CD4-positive, alpha-beta T cell treated with Interleukin-4 for 1 hour (primary cell): ENCODE data around the gene SERTAD2.

Experiments used
- DNase-seq, 2 donors: peaks; one replicate each; pipeline ENCODE4 v3.0.0-alpha.2; 2020 to 2022

Gene SERTAD2

GRCh38 chr2:64607381-64608304 is 46.1 kb downstream of the SERTAD2 start:
- no peak for DNase-seq

- DNase-seq = peak; percentile 93 to 95
Observed at GRCh38 chr2:64606479-64607363, 47.0 kb downstream of the SERTAD2 start.

DNA sequence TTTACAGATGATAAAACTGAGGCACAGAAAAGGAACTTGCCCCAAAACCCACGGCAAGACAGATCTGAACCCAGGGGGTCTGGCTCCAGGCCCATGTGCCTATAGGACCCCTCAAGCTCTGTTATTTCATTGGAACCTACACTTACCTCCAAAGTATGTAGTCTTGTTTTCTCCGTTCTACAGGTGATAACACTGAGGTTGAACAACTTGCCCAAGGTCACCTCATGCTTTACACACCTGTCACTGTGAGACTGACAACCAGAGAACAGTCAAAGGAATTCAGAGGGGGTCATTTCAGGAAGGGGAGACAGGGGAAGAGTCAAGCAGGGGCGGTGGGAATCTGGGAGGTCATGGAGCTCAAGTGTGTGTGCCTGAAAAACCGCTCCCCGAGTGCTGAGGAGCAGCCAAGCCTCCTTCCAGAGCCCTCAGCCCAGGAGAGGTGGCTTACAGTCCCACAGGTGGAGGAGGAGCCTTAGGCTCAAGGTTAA is 47.7 kb downstream of the SERTAD2 start:
- DNase-seq = no peak

- no peak for DNase-seq
Observed at GRCh38 chr2:64605026-64605471, 48.7 kb downstream of the SERTAD2 start.

GRCh38 chr2:64604155-64604554 is 49.6 kb downstream of the SERTAD2 start:
- no peak for DNase-seq

GRCh38 chr2:64602436-64602835 is 51.3 kb downstream of the SERTAD2 start:
- DNase-seq = no peak

GRCh38 chr2:64601785-64602391 is 51.8 kb downstream of the SERTAD2 start:
- DNase-seq = no peak

GRCh38 chr2:64601034-64601754 is 52.5 kb downstream of the SERTAD2 start:
- DNase-seq = no peak

DNA sequence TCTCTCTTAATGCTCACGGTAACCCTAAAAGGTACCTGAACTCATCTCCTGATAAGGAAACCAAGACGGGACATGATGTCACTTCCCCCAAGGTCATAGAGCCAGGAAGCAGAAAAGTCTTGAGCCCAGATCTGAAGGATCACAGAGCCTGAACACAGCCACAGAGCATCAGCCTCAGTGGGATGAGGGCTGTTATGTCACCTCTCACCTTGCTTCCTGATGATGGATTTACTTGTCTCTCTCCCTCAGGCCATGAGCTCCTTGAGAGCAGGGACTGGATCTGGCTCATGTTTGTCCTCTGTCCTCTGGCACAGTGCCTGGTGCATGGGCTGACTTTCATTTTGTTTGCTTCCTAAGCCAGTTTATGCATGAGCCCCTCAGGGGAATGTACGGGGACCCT is 54.2 kb downstream of the SERTAD2 start:
- no peak for DNase-seq

DNA sequence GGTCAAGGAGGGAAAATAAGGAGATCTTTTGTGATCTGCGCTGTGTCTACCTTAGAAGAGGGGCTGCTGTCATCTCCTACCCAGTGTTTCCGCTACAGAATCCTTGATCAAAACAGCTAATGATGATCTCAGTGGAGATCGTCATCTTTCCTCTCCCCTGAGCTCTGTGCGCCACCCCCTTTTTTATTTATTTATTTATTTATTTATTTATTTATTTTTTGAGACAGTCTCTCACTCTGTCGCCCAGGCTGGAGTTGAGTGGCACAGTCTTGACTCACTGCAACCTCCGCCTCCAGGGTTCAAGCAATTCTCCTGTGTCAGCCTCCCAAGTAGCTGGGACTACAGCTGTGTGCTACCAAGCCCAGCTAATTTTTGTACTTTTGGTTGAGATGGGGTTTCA is 55.5 kb downstream of the SERTAD2 start:
- no peak for DNase-seq

GRCh38 chr2:64595397-64596176 is 58.1 kb downstream of the SERTAD2 start:
- DNase-seq = no peak

GRCh38 chr2:64594226-64594989 is 59.3 kb downstream of the SERTAD2 start:
- DNase-seq = no peak

DNA sequence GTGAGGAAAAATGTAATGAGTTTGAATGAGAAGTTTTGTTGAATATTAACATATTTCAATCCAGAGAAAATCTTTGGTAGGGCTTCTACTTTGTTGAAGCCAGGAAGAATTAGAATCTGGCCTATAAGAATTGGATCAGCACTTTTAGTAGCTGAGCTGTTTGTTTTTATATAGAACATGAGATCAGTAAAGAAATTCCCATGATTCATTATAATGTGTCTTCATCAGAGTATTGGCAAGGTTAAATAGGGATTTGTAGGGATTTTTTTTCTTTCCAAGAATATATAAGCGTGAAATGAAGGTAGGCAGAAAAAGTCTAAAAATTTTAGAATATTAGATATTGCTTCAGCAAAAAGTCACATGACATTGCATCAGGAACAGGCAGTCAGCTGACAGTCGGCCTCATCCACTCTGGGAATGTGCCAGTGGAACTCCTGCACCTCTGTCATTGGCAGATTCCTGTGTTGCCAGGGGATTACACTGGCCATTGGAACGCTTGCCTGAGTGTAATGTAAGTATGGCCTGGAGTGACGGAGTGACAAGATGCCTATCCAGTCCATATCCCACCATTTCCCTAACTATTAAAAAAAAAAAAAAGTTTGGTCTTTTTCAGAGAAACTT is 60.6 kb downstream of the SERTAD2 start:
- DNase-seq = no peak

GRCh38 chr2:64591188-64591587 is 62.5 kb downstream of the SERTAD2 start:
- no peak for DNase-seq

- no peak for DNase-seq
Observed at GRCh38 chr2:64587561-64587960, 66.2 kb downstream of the SERTAD2 start.

GRCh38 chr2:64586883-64587481 is 66.7 kb downstream of the SERTAD2 start:
- DNase-seq = peak in 1 of 2 donors; percentile 59

GRCh38 chr2:64586054-64586453 is 67.7 kb downstream of the SERTAD2 start:
- DNase-seq = no peak

GRCh38 chr2:64582774-64583340 is 70.9 kb downstream of the SERTAD2 start:
- DNase-seq = no peak

GRCh38 chr2:64581777-64582539 is 71.8 kb downstream of the SERTAD2 start:
- no peak for DNase-seq
